ENCODE data around the gene GPSM1.

- no peak for TF ChIP-seq CTCF (IDR thresholded peaks at IDR 0.05)
- no peak for TF ChIP-seq POLR2AphosphoS5 (IDR thresholded peaks at IDR 0.05)
- no peak for TF ChIP-seq POLR2A (IDR thresholded peaks at IDR 0.05)
These were observed 22.2 kb downstream of the GPSM1 start for GRCh38 chr9:136349546-136349945.

All from sigmoid colon (tissue), 4 donors.